ENCODE results near the gene HHIP.

HHIP gene

GRCh38 chr4:144716778-144717177 is 70.8 kb downstream of the HHIP start:
- no peak overlapping the region for H3K9ac ChIP-seq (ENCODE audit: low read length)
- no peaks in the 10 kb centered on the region for H3K4me1 ChIP-seq (ENCODE audit: control insufficient read depth, insufficient read depth, low read length)
- H3K36me3 ChIP-seq (ENCODE audit: control insufficient read depth, insufficient read depth, low read length) = no peaks in the 10 kb centered on the region
- H3K27me3 ChIP-seq (ENCODE audit: control insufficient read depth, insufficient read depth, low read length) = no peaks in the 10 kb centered on the region
- no peak overlapping the region for H3K4me3 ChIP-seq (ENCODE audit: low read length)
- H3K27ac ChIP-seq (ENCODE audit: low read depth, low read length) = no peak overlapping the region

GRCh38 chr4:144718958-144719512 is 73.1 kb downstream of the HHIP start:
- no peak overlapping the region for H3K4me3 ChIP-seq (ENCODE audit: low read length)
- H3K36me3 ChIP-seq (ENCODE audit: control insufficient read depth, insufficient read depth, low read length) = no peaks in the 10 kb centered on the region
- H3K27me3 ChIP-seq (ENCODE audit: control insufficient read depth, insufficient read depth, low read length) = no peaks in the 10 kb centered on the region
- no peak overlapping the region for H3K27ac ChIP-seq (ENCODE audit: low read depth, low read length)
- no peak overlapping the region for H3K9ac ChIP-seq (ENCODE audit: low read length)
- H3K4me1 ChIP-seq (ENCODE audit: control insufficient read depth, insufficient read depth, low read length) = no peaks in the 10 kb centered on the region

GRCh38 chr4:144720491-144720890 is 74.5 kb downstream of the HHIP start:
- H3K4me1 ChIP-seq (ENCODE audit: control insufficient read depth, insufficient read depth, low read length) = no peaks in the 10 kb centered on the region
- no peak overlapping the region for H3K4me3 ChIP-seq (ENCODE audit: low read length)
- no peak overlapping the region for H3K9ac ChIP-seq (ENCODE audit: low read length)
- no peaks in the 10 kb centered on the region for H3K27me3 ChIP-seq (ENCODE audit: control insufficient read depth, insufficient read depth, low read length)
- H3K27ac ChIP-seq (ENCODE audit: low read depth, low read length) = no peak overlapping the region
- no peaks in the 10 kb centered on the region for H3K36me3 ChIP-seq (ENCODE audit: control insufficient read depth, insufficient read depth, low read length)

- no peaks in the 10 kb centered on the region for H3K4me1 ChIP-seq (ENCODE audit: control insufficient read depth, insufficient read depth, low read length)
- H3K9ac ChIP-seq (ENCODE audit: low read length) = no peak overlapping the region
- no peak overlapping the region for H3K27ac ChIP-seq (ENCODE audit: low read depth, low read length)
- H3K36me3 ChIP-seq (ENCODE audit: control insufficient read depth, insufficient read depth, low read length) = no peaks in the 10 kb centered on the region
- no peaks in the 10 kb centered on the region for H3K27me3 ChIP-seq (ENCODE audit: control insufficient read depth, insufficient read depth, low read length)
- H3K4me3 ChIP-seq (ENCODE audit: low read length) = no peak overlapping the region
Measured at GRCh38 chr4:144721994-144722393, 76.0 kb downstream of the HHIP start.

GRCh38 chr4:144723471-144723870 is 77.5 kb downstream of the HHIP start:
- no peak overlapping the region for H3K27ac ChIP-seq (ENCODE audit: low read depth, low read length)
- H3K36me3 ChIP-seq (ENCODE audit: control insufficient read depth, insufficient read depth, low read length) = no peaks in the 10 kb centered on the region
- no peak overlapping the region for H3K4me3 ChIP-seq (ENCODE audit: low read length)
- no peaks in the 10 kb centered on the region for H3K4me1 ChIP-seq (ENCODE audit: control insufficient read depth, insufficient read depth, low read length)
- H3K27me3 ChIP-seq (ENCODE audit: control insufficient read depth, insufficient read depth, low read length) = no peaks in the 10 kb centered on the region
- no peak overlapping the region for H3K9ac ChIP-seq (ENCODE audit: low read length)

GRCh38 chr4:144729175-144729574 is 83.2 kb downstream of the HHIP start:
- no peaks in the 10 kb centered on the region for H3K36me3 ChIP-seq (ENCODE audit: control insufficient read depth, insufficient read depth, low read length)
- no peaks in the 10 kb centered on the region for H3K4me1 ChIP-seq (ENCODE audit: control insufficient read depth, insufficient read depth, low read length)
- no peaks in the 10 kb centered on the region for H3K27me3 ChIP-seq (ENCODE audit: control insufficient read depth, insufficient read depth, low read length)
- no peak overlapping the region for H3K9ac ChIP-seq (ENCODE audit: low read length)
- H3K27ac ChIP-seq (ENCODE audit: low read depth, low read length) = no peak overlapping the region
- H3K4me3 ChIP-seq (ENCODE audit: low read length) = no peak overlapping the region

- Histone ChIP-seq H3K9ac (ENCODE audit: low read length) (no peak overlapping the region), H3K4me3 (ENCODE audit: low read length) (no peak overlapping the region), H3K4me1 (ENCODE audit: control insufficient read depth, insufficient read depth, low read length) (no peaks in the 10 kb centered on the region), H3K27me3 (ENCODE audit: control insufficient read depth, insufficient read depth, low read length) (no peaks in the 10 kb centered on the region), H3K36me3 (ENCODE audit: control insufficient read depth, insufficient read depth, low read length) (no peaks in the 10 kb centered on the region), H3K27ac (ENCODE audit: low read depth, low read length) (no peak overlapping the region)
Measured at GRCh38 chr4:144732584-144733428, 86.8 kb downstream of the HHIP start.

- Histone ChIP-seq H3K27me3 (ENCODE audit: control insufficient read depth, insufficient read depth, low read length) (no peaks in the 10 kb centered on the region), H3K4me3 (ENCODE audit: low read length) (no peak overlapping the region)
Measured at GRCh38 chr4:144733566-144733965, 87.6 kb downstream of the HHIP start.

GRCh38 chr4:144734522-144734921 is 88.6 kb downstream of the HHIP start:
- Histone ChIP-seq H3K4me1 (ENCODE audit: control insufficient read depth, insufficient read depth, low read length) (no peaks in the 10 kb centered on the region), H3K27me3 (ENCODE audit: control insufficient read depth, insufficient read depth, low read length) (no peaks in the 10 kb centered on the region), H3K27ac (ENCODE audit: low read depth, low read length) (no peak overlapping the region), H3K9ac (ENCODE audit: low read length) (no peak overlapping the region), H3K36me3 (ENCODE audit: control insufficient read depth, insufficient read depth, low read length) (no peaks in the 10 kb centered on the region), H3K4me3 (ENCODE audit: low read length) (no peak overlapping the region)

More at GRCh38 chr4:144733566-144733965, 87.6 kb downstream of the HHIP start:
- Histone ChIP-seq H3K27ac (ENCODE audit: low read depth, low read length) (no peak overlapping the region), H3K9ac (ENCODE audit: low read length) (no peak overlapping the region), H3K36me3 (ENCODE audit: control insufficient read depth, insufficient read depth, low read length) (no peaks in the 10 kb centered on the region), H3K4me1 (ENCODE audit: control insufficient read depth, insufficient read depth, low read length) (no peaks in the 10 kb centered on the region)

GRCh38 chr4:144738649-144739048 is 92.7 kb downstream of the HHIP start:
- Histone ChIP-seq H3K4me1 (ENCODE audit: control insufficient read depth, insufficient read depth, low read length) (no peaks in the 10 kb centered on the region), H3K27me3 (ENCODE audit: control insufficient read depth, insufficient read depth, low read length) (no peaks in the 10 kb centered on the region), H3K27ac (ENCODE audit: low read depth, low read length) (no peak overlapping the region), H3K4me3 (ENCODE audit: low read length) (no peak overlapping the region), H3K9ac (ENCODE audit: low read length) (no peak overlapping the region), H3K36me3 (ENCODE audit: control insufficient read depth, insufficient read depth, low read length) (no peaks in the 10 kb centered on the region)

- H3K27ac ChIP-seq (ENCODE audit: low read depth, low read length) = no peak overlapping the region
- no peaks in the 10 kb centered on the region for H3K36me3 ChIP-seq (ENCODE audit: control insufficient read depth, insufficient read depth, low read length)
- H3K9ac ChIP-seq (ENCODE audit: low read length) = no peak overlapping the region
- no peaks in the 10 kb centered on the region for H3K27me3 ChIP-seq (ENCODE audit: control insufficient read depth, insufficient read depth, low read length)
- no peaks in the 10 kb centered on the region for H3K4me1 ChIP-seq (ENCODE audit: control insufficient read depth, insufficient read depth, low read length)
- no peak overlapping the region for H3K4me3 ChIP-seq (ENCODE audit: low read length)
Measured at GRCh38 chr4:144739511-144740033, 93.6 kb downstream of the HHIP start.

GRCh38 chr4:144740316-144740715 is 94.4 kb downstream of the HHIP start:
- no peak overlapping the region for H3K9ac ChIP-seq (ENCODE audit: low read length)
- no peak overlapping the region for H3K4me3 ChIP-seq (ENCODE audit: low read length)
- no peaks in the 10 kb centered on the region for H3K36me3 ChIP-seq (ENCODE audit: control insufficient read depth, insufficient read depth, low read length)
- H3K27ac ChIP-seq (ENCODE audit: low read depth, low read length) = no peak overlapping the region
- no peaks in the 10 kb centered on the region for H3K4me1 ChIP-seq (ENCODE audit: control insufficient read depth, insufficient read depth, low read length)
- no peaks in the 10 kb centered on the region for H3K27me3 ChIP-seq (ENCODE audit: control insufficient read depth, insufficient read depth, low read length)

Data from rectal smooth muscle tissue (tissue), 1 donor.